Subcutaneous abdominal adipose tissue (tissue), 5 donors: ENCODE data around the gene WTAP.
A peak's percentile ranks its signal among the peaks of the same experiment; 100 is the strongest.

Experiments used
- H3K27ac ChIP-seq: one replicate; pipeline ENCODE4 v1.7.0; 2013; ENCODE audit warnings: low read depth, mild to moderate bottlenecking, inconsistent platforms, low read length, moderate library complexity
- H3K27me3 ChIP-seq, 5 donors: one replicate each; pipeline ENCODE4 v1.7.0; 2013; ENCODE audit warnings: low read length in 5 of 5, inconsistent platforms in 1 of 5; ENCODE audit not compliant: control insufficient read depth in 5 of 5, insufficient read depth in 4 of 5
- H3K36me3 ChIP-seq, 5 donors: one replicate each; pipeline ENCODE4 v1.7.0; 2013; ENCODE audit warnings: low read length in 5 of 5; ENCODE audit not compliant: control insufficient read depth in 5 of 5, insufficient read depth in 5 of 5
- H3K4me1 ChIP-seq, 5 donors: one replicate each; pipeline ENCODE4 v1.7.0; 2013; ENCODE audit warnings: low read length in 5 of 5, mild to moderate bottlenecking in 3 of 5, moderate library complexity in 1 of 5; ENCODE audit not compliant: control insufficient read depth in 5 of 5, insufficient read depth in 5 of 5
- H3K4me3 ChIP-seq, 5 donors: one replicate each; pipeline ENCODE4 v1.7.0; 2013; ENCODE audit warnings: low read length in 5 of 5, low read depth in 1 of 5
- H3K9ac ChIP-seq, 5 donors: one replicate each; pipeline ENCODE4 v1.7.0; 2013; ENCODE audit warnings: low read length in 5 of 5, mild to moderate bottlenecking in 4 of 5, moderate library complexity in 3 of 5
- H3K9me3 ChIP-seq, 5 donors: one replicate each; pipeline ENCODE4 v1.7.0; 2013; ENCODE audit warnings: low read length in 5 of 5; ENCODE audit not compliant: control insufficient read depth in 5 of 5
- donor health status: healthy.
- donor health status: healthy.
- donor health status: healthy.
- donor health status: healthy.
- donor health status: healthy.

WTAP gene

GRCh38 chr6:159726918-159727716 lies at the start of gene WTAP:
Gene WTAP, plus strand, starts transcription at chr6:159727506. Its CDS starts 8,760 bp downstream, at chr6:159736266.
- Histone ChIP-seq H3K9me3 (peaks cover 0 to 4% (median 0%) of the 10 kb centered on the region in 5 donors), H3K27ac (peak within 1 kb of the TSS; percentile 95), H3K27me3 (no peaks in the 10 kb centered on the region), H3K4me1 (peaks cover 0 to 47% (median 38%) of the 10 kb centered on the region in 5 donors), H3K36me3 (no peaks in the 10 kb centered on the region), H3K4me3 (peak within 1 kb of the TSS; percentile 90 to 95 (median 91)), H3K9ac (peak within 1 kb of the TSS; percentile 92 to 99 (median 98))

- peaks cover 0 to 17% (median 7%) of the 10 kb centered on the region in 5 donors for H3K4me1 ChIP-seq
- H3K4me3 ChIP-seq = no peak overlapping the region
- no peaks in the 10 kb centered on the region for H3K9me3 ChIP-seq
- no peak overlapping the region for H3K27ac ChIP-seq
- H3K9ac ChIP-seq = no peak overlapping the region
- no peaks in the 10 kb centered on the region for H3K27me3 ChIP-seq
- H3K36me3 ChIP-seq = peaks cover 15 to 43% (median 32%) of the 10 kb centered on the region in 5 donors
These were observed 49.7 kb upstream of the WTAP start for GRCh38 chr6:159677506-159678165.

GRCh38 chr6:159678574-159678973 lies 48.7 kb upstream of the WTAP start:
- Histone ChIP-seq H3K4me3 (no peak overlapping the region), H3K9me3 (no peaks in the 10 kb centered on the region), H3K27me3 (no peaks in the 10 kb centered on the region), H3K9ac (no peak overlapping the region), H3K27ac (no peak overlapping the region), H3K36me3 (peaks cover 17 to 52% (median 38%) of the 10 kb centered on the region in 5 donors), H3K4me1 (peaks cover 0 to 21% (median 7%) of the 10 kb centered on the region in 5 donors)

- H3K36me3 ChIP-seq = peaks cover 22 to 60% (median 46%) of the 10 kb centered on the region in 5 donors
- no peak overlapping the region for H3K9ac ChIP-seq
- H3K4me1 ChIP-seq = peaks cover 0 to 26% (median 7%) of the 10 kb centered on the region in 5 donors
- H3K27me3 ChIP-seq = no peaks in the 10 kb centered on the region
- H3K9me3 ChIP-seq = no peaks in the 10 kb centered on the region
- no peak overlapping the region for H3K4me3 ChIP-seq
- H3K27ac ChIP-seq = peak overlapping the region; percentile 40
These were observed 47.9 kb upstream of the WTAP start for GRCh38 chr6:159679091-159680077.

- Histone ChIP-seq H3K27me3 (no peaks in the 10 kb centered on the region), H3K4me1 (peaks cover 0 to 26% (median 7%) of the 10 kb centered on the region in 5 donors), H3K4me3 (no peak overlapping the region), H3K36me3 (peaks cover 27 to 67% (median 52%) of the 10 kb centered on the region in 5 donors), H3K27ac (peak overlapping the region; percentile 40), H3K9ac (no peak overlapping the region), H3K9me3 (no peaks in the 10 kb centered on the region)
These were observed 47.2 kb upstream of the WTAP start for GRCh38 chr6:159680104-159680503.

GRCh38 chr6:159681191-159681880 lies 46.0 kb upstream of the WTAP start:
- Histone ChIP-seq H3K27me3 (no peaks in the 10 kb centered on the region), H3K4me3 (no peak overlapping the region), H3K4me1 (peaks cover 0 to 27% (median 14%) of the 10 kb centered on the region in 5 donors), H3K27ac (peak overlapping the region; percentile 40), H3K9ac (no peak overlapping the region), H3K36me3 (peaks cover 34 to 79% (median 58%) of the 10 kb centered on the region in 5 donors), H3K9me3 (no peaks in the 10 kb centered on the region)

- Histone ChIP-seq H3K4me3 (no peak overlapping the region), H3K9ac (peak overlapping the region in 1 of 5 donors; percentile 24), H3K27ac (no peak overlapping the region), H3K36me3 (peaks cover 40 to 89% (median 61%) of the 10 kb centered on the region in 5 donors), H3K9me3 (no peaks in the 10 kb centered on the region), H3K4me1 (peaks cover 0 to 36% (median 19%) of the 10 kb centered on the region in 5 donors), H3K27me3 (no peaks in the 10 kb centered on the region)
These were observed 45.0 kb upstream of the WTAP start for GRCh38 chr6:159682295-159682694.

- H3K36me3 ChIP-seq = peaks cover 40 to 92% (median 63%) of the 10 kb centered on the region in 5 donors
- peaks cover 0 to 38% (median 22%) of the 10 kb centered on the region in 5 donors for H3K4me1 ChIP-seq
- H3K9ac ChIP-seq = peak overlapping the region in 1 of 5 donors; percentile 24
These were observed 44.5 kb upstream of the WTAP start for GRCh38 chr6:159682810-159683209.

GRCh38 chr6:159684013-159684304 lies 43.3 kb upstream of the WTAP start:
- H3K27ac ChIP-seq = no peak overlapping the region
- peak overlapping the region in 1 of 5 donors; percentile 8 for H3K9ac ChIP-seq
- peaks cover 3 to 42% (median 28%) of the 10 kb centered on the region in 5 donors for H3K4me1 ChIP-seq
- H3K9me3 ChIP-seq = no peaks in the 10 kb centered on the region
- no peaks in the 10 kb centered on the region for H3K27me3 ChIP-seq
- H3K36me3 ChIP-seq = peaks cover 43 to 96% (median 63%) of the 10 kb centered on the region in 5 donors
- no peak overlapping the region for H3K4me3 ChIP-seq

More at GRCh38 chr6:159682810-159683209, 44.5 kb upstream of the WTAP start:
- H3K27ac ChIP-seq = no peak overlapping the region
- no peaks in the 10 kb centered on the region for H3K27me3 ChIP-seq
- no peak overlapping the region for H3K4me3 ChIP-seq
- no peaks in the 10 kb centered on the region for H3K9me3 ChIP-seq
